Lung microvascular endothelial cell (primary cell): ENCODE data around the gene INPP5D. TPM values are rescaled to one million over a fixed set of nuclear protein-coding genes. Genes with fewer than 3 reads are reported as not detected.
"Not testable (repeated sequence)": the region's sequence is repeated elsewhere in the genome, so short reads cannot be mapped to it uniquely, and the experiment has no call there.

Experiments
- DNase-seq, 2 donors: peaks; one replicate each; pipeline versions ENCODE4 v3.0.0 to v3.0.0-alpha.2; 2010; ENCODE audit warnings: low read depth in 2 of 2
- total RNA-seq: library from RNA; depleted of rRNA; stranded (reverse); fragments of >200 nt; gene quantifications from 2 replicates; pipeline ENCODE4 v1.2.1, GENCODE V29; 2014

Gene INPP5D
- 25.7 and 43.5 TPM in 2 replicates for total RNA-seq

GRCh38 chr2:233059797-233060500 lies at the start of gene INPP5D:
Gene INPP5D (plus strand): TSS chr2:233060342. CDS start chr2:233060479, 137 bp downstream.
- peak; percentile 67 to 73 for DNase-seq

- no peak for DNase-seq
Measured at GRCh38 chr2:233010569-233011267, 49.4 kb upstream of the INPP5D start.

DNA sequence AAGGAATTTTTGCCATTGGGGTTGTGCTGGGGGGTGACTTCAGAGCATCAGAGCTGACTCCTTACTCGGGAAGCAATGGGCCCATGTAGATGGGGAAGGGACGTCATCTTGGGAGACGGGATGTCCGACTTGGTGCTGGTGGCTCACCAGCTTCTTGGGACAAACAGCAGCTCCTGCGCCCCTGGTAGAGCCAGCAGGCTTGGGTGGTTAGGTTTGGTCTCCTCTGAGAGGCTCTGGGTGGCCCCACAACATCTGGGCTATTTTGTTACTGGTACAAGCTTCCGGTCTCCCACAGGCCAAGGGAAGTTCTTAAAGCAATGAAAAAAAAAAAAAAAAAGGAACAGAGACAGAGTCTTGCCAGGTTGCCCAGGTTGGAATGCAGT lies 48.9 kb upstream of the INPP5D start:
- no peak for DNase-seq

DNA sequence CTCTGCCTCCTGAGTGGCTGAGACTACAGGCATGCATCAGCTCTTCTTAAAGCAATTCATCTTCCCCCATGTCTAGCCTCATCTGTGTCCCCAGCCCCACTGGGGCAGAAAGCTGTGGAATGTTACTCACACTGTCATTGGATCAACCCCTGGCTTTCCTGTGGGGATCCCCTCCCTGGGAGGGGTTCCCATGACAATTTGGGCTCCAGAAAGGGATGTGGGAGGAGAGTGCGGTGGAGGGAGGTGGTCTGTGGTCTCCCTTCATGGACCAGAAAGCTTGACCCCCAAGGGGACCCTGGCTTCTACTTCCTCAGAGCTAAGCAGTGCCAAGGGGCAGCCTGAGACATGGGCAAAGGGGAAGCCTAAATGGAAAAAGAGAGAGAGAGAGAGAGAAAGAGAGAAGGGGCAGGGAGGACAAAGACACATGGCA lies 48.4 kb upstream of the INPP5D start:
- no peak for DNase-seq

GRCh38 chr2:233012301-233012971 lies 47.7 kb upstream of the INPP5D start:
- peak; percentile 16 to 19 for DNase-seq

- DNase-seq: no peak
Measured at GRCh38 chr2:233013027-233013461, 47.1 kb upstream of the INPP5D start, which contains the start of gene NGEF. Gene NGEF (minus strand): TSS chr2:233013256. CDS start chr2:232974890, 38,366 bp downstream.

- DNase-seq: no peak
Measured at GRCh38 chr2:233013650-233014049, 46.5 kb upstream of the INPP5D start.

DNA sequence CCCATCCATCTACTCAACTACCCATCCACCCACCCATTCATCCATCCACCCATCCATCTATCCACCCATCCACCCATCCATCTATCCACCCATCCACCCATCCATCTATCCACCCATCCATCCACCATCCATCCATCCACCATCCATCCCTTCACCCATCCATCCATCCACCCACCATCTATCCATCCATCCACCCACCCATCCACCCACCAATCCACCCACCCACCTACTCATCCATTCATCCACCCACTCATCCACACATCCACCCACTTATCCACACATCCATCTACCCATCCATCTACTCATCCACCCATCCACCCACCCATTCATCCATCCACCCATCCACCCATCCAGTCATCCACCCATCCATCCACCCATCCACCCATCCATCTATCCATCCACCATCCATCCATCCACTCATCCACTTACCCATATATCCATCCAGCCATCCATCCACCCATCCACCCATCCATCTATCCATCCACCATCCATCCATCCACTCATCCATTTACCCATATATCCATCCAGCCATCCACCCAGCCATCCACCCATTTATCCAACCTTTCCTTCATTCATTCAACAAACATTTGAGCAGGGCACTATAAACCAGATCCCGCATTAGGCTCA lies 45.0 kb upstream of the INPP5D start:
- DNase-seq: no peak

DNA sequence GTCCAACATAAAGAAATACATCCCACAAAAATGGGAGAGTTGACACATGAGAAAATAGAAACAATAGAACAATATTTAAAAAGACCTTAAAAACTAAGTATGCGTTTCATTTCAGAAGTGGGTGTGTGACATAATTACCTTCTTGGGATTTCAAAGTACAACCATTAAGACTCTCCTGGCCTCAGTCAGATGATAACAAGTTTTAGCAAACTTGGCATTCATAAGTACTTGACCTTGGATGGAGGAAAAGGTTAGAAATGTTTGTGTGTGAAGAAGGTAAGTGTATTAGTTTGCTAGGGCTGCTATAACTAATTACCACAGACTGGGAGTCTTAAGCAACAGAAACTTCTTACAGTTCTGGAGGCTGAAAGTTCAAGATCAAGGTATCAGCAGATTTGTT lies 42.2 kb upstream of the INPP5D start:
- DNase-seq: no peak

- not testable (repeated sequence) for DNase-seq
Measured at GRCh38 chr2:233019610-233020009, 40.5 kb upstream of the INPP5D start.

GRCh38 chr2:233020454-233020853 lies 39.7 kb upstream of the INPP5D start:
- DNase-seq: no peak

DNA sequence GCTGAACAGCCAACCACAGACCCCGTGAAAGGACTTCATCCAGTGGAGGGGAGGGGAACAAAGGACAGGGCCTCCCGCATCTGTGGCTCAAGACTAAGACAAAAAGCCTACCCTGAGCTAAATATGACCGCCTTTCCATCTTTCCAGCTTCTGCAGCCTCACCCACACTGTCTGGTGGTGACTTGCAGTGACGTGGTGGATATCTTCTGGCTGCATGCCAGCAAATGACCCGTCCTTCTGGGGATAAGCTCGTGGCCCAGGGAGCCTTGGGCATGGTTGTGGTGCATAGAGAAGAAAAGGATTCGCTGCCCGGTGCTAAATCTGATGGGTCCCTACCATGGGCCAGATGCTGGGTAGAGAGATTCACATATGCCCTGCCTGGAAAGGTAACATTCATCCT lies 38.4 kb upstream of the INPP5D start:
- peak in 1 of 2 donors; percentile 55 for DNase-seq

DNA sequence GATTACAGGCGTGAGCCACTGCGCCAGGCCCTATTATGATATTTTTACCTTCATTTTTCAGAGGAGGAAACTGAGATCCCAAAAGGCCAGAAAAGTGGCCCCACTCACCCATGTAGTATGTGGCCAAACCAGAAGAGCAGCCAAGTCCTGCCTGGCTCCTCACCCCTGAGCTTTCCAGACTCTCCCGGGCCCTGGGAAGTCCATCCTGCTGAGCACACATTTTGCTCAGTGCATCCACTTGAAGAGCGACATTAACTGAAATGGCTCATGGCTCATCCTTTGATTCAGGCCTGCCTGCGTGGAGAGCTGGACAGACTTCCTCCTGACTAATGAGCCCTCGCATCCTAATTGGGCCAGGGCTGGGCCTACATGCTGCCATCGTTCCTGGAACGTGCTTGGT lies 37.6 kb upstream of the INPP5D start:
- DNase-seq: no peak

GRCh38 chr2:233023007-233023760 lies 37.0 kb upstream of the INPP5D start:
- no peak for DNase-seq

- no peak for DNase-seq
Measured at GRCh38 chr2:233023761-233024410, 36.3 kb upstream of the INPP5D start.

- DNase-seq: no peak
Measured at GRCh38 chr2:233025706-233026105, 34.4 kb upstream of the INPP5D start.

DNA sequence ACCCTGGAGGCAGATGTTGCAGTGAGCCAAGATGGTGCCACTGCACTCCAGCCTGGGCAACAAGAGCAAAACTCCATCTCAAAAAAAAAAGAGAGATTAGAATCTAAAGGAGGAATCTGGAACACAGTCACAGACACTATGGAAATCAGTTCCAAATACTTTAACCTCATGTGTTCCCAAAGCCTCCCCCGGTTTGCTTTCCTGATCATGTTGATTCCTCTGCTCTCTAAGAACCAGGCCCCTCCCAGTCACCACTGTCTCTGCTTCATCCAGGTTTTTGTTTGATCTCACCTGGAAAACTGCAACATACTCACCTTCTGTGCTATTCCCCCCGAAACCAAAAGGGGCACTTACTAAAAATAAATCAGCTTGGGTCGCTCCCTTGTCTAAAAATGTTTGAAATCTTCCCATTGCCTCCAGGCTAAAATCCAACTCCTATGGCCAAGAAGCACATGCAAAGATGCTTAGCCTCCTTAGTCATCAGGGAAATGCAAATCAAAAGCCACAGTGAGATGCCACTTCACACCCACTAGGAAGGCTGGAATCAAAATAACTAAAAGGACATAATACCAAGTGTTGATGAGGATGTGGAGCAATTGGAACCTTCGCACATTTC lies 33.8 kb upstream of the INPP5D start:
- DNase-seq: no peak

- no peak for DNase-seq
Measured at GRCh38 chr2:233029321-233029720, 30.8 kb upstream of the INPP5D start.

- no peak for DNase-seq
Measured at GRCh38 chr2:233031556-233032500, 28.3 kb upstream of the INPP5D start.
